ENCODE data around the gene TMEM260.

DNA sequence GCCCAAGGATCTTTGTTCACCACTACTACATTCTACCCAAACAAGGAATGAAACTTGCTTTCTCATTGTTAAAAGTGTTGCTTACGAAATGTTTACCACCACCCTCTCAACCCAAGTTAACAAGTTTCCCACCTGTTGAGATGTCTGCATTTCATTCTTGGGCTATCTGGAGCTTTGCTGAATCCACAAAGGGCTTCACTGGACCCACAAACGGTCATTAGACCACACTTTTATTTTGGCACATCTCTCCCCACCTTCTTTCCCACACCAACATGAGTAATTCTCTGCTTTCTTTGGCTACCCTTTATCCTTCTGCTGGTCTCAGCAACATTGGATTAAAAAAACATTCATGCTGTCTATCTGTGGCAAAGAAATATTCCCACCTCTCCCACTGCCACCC lies 78.0 kb downstream of the TMEM260 start:
- TF ChIP-seq, protein P1, sequence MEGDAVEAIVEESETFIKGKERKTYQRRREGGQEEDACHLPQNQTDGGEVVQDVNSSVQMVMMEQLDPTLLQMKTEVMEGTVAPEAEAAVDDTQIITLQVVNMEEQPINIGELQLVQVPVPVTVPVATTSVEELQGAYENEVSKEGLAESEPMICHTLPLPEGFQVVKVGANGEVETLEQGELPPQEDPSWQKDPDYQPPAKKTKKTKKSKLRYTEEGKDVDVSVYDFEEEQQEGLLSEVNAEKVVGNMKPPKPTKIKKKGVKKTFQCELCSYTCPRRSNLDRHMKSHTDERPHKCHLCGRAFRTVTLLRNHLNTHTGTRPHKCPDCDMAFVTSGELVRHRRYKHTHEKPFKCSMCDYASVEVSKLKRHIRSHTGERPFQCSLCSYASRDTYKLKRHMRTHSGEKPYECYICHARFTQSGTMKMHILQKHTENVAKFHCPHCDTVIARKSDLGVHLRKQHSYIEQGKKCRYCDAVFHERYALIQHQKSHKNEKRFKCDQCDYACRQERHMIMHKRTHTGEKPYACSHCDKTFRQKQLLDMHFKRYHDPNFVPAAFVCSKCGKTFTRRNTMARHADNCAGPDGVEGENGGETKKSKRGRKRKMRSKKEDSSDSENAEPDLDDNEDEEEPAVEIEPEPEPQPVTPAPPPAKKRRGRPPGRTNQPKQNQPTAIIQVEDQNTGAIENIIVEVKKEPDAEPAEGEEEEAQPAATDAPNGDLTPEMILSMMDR (conservative IDR thresholded peaks at IDR 0.05 in 1 of 2, IDR thresholded peaks at IDR 0.05 in 1 of 2; ENCODE audit: low read depth in 1 of 2, low read length in 2 of 2), result no peak
- no peak for TF ChIP-seq EZH2 (IDR thresholded peaks at IDR 0.05; ENCODE audit: low read length, missing control alignments)
